Activated T-helper 1 cell treated with Interleukin-2 at 50 U/mL for 16 hours (primary cell): ENCODE data around the gene PRDM11.

Experiments
- DNase-seq: peaks from one replicate; pipeline ENCODE4 v3.0.0-alpha.2; 2020; ENCODE audit warnings: low read depth

Gene PRDM11

DNA sequence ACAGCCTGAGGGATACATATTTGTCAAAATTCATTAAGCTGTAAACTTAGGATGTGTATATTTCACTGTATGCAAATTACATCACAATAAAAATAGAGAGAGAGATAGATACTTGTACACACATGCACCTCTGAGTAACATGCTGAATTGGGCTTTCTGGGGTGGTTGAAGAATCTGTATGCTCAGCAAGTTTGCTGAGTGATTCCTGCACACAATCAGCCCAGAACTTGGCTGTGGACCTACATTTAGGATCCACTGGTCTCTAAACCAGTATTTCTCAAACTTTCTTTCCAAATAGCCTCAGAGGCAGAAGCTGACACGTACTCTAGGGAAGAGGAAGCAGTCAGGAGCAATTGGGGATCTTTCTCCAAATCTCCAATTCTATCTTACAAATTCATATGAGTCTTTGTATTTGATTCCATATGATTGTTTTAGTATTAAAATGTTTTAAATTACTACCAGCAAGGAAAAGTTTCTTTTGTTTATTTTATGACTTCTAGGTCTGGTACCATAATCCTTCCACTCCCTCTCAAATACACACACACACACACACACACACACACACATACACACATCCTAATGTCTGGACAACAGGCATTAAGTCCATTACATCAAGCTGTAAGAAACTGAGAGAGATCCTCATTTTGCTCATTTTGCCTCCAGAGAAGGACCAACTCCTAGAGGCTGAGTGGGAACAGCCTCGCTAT lies 119.7 kb downstream of the PRDM11 start:
- no peak for DNase-seq

DNA sequence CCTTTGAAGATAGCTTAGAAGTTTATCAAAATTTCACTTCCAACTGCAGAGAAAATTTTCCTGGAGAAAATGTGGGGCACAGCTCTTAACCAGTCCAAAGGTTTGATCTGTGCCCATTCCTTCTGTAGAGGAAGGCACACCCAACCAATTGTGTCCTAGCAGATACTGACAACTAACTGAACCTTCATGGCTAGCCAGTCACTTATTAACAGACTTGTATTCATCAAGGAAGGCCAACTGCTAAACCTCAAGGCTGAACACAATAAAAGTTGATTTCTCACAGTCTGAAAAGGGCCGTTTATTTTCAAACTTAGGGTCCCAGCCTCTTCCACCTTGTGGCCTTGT lies 120.2 kb downstream of the PRDM11 start:
- DNase-seq = no peak

DNA sequence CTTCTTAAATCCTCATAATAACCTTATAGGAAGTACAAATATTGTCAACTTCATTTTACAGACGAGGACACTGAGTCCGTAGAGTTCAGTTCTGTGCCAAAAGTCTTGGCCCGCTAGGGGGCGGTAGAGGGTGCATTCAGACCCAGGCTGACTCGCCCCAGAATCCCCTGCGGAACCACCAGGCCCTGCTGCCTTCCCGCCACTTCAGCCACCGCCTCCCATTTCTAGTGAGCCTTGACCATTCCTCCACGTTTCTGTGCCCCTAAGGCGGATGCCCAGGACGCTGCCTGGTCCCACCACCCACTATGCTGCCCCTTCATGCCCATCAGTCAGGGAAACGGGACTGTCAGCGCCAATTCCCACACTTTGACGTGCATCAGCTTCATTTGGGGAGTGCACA lies 120.6 kb downstream of the PRDM11 start:
- no peak for DNase-seq

DNA sequence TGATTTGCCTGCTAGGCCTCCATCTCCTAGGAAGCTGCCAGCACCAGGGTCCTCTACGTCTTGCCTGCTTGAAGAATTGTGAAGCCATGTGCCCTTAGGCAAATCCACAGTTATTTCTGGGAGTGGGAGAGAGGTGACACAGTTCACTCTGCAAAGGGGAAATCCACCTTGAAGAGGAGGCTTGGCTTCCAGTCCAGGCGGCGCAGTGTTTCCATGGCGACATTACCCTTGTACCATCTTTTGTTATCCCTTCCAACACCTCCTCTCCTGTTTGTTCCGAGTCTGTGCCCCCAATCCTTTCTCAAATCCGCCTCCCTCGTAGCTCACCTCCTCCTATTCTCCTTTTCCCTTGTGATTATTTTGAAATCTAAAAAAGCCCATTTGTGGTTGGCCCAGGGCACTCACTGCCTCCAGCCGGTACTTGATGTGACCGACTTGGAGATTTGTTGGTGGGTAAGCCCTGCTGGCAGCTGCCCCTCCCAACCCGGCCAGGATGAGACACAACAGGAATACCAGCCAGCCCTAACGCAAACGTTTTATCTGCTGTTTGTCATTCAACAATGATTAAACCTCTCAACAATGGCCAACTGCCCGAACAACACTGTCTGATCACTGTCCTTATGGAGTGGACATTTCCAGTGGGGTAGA lies 121.3 kb downstream of the PRDM11 start:
- DNase-seq = no peak

DNA sequence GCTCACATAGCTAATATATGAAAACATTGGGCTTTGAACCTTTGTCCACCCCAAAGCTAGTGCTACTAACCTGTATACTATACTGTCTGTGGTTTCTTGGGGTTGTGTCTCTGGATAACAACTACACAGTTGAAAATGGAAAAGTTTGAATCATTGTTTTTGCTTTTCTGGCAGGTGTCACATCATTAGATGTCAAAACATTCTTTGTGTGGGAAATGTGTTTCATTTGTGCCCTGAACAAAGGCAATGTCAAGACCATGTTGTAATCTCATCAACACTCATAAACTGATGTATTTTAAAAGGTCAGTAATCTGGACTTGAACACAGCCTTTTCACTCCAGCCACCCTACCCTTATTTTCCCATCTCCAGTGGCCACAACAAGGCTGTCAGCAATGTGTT lies 123.2 kb downstream of the PRDM11 start:
- DNase-seq = no peak

DNA sequence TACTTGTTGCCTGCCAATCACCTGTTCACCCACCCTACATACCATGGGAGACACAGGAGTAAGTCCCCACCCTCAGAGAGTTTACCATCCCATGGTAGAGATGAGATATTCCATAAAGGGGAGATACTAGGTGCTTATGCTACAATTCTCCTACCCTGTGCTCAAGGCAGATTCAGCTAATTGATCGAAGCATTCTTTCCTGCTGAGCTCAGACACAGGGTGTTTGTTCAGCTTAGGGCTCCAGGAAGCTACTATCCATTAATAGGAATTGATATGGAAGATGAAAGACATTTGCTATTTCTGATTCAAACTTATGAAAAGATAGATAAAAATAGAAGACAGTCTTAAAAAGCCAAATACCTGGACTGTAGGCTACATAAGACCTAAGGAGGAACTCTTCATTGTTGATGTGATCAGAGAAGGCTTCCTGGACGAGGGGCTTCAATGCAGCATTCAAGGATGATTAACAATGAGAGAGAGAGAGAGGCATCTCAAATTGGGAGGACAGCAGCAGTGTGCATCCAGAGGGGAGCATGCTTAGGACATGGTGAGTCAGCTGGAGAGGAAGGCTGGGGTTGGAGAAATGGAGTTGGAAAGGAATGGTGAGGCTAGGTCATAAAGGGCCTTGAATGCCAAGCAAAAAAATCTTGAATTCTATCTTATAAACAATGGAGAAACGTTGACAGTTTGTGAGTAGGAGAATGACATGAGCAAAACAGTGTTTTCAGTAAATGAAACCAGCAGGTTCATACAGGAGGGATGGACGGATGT lies 124.7 kb downstream of the PRDM11 start:
- no peak for DNase-seq

DNA sequence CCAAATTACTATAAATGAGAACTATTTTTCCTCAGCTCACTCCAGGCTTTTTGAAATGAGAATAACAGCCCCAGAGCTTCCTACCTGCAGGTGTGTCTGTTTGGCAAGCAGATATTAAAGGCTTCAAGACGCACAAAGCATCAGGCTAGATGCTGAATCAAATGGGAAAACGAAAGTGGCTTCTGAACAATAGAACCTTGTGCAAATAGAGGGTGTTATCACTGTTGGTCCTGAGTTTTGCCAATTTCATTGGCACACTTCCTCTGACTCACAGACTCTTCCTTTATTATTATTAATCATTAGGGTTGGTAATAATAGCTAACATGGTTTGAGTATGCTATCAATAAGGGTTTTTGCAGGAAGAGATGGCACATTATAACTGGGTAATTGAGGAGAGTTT lies 126.3 kb downstream of the PRDM11 start:
- no peak for DNase-seq

DNA sequence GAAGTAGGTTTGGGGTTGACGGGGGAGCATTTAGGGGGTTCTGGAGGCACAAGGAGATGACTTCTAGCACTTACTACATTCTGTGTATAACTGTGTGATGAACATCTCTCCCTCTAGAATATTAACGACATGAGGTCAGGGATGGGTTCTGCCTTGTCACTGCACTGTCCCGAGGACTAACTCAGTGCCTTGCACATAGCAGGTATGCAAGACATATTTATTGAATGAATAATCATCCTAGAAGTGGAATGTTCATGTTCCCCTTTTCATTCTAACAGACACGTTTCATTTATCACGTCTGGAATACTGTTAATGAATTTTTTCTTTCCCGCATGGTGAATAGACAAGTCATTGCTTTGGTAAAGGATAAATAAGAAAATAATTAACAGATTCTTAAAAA lies 127.1 kb downstream of the PRDM11 start:
- DNase-seq = no peak

DNA sequence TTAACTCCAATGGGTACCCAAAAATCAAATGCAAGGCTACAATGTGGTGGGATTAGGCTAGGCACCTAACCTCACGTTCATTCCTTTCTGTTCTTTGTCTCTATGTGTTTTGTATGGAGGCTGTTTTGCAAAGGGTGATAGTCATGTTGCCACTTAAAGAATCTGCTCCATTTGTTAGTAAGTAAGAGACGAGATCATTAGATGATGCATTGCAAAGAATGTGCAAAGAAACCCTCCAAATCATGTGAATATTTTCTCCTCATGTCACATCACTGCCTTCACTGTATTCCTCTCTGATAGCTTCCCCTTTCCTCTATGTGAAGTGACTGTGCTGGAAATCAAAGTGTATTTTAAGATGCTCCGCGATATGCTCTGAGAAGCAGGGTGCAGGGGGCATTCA lies 127.8 kb downstream of the PRDM11 start:
- DNase-seq = no peak

DNA sequence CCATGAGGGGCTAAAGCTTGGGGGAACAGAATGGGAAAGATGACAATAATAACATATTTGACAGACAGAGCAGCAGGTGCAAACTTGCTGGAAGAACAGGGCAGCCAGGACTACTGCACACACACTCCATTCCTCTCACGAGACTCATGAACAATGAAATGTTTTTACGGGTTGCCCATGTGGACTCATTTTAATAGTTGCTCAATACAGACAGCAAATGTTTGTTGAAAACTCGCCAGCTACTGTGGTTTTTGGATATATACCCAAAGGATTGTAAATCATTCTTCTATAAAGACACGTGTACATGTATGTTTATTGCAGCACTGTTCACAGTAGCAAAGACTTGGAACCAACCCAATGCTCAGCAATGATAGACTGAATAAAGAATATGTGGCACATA lies 129.4 kb downstream of the PRDM11 start:
- DNase-seq = no peak

DNA sequence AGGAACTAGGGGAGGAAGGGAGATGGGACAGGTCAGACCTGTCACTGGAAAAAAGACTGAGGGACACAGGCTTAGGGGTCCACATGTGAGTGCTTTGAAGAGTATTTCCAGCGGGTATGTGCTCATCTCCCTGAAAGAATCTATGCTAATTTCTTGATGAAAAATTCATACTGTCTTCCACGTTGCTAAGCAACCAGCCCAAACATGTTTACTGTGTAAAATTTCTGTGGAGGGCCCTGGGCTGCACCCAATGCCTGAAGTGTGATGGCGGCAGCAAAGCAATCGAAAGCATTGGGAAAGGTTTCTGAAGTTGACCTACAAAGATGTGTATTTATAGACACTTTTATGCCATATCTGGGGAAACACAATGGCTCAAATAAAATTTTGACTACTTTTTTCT lies 132.3 kb downstream of the PRDM11 start:
- no peak for DNase-seq

DNA sequence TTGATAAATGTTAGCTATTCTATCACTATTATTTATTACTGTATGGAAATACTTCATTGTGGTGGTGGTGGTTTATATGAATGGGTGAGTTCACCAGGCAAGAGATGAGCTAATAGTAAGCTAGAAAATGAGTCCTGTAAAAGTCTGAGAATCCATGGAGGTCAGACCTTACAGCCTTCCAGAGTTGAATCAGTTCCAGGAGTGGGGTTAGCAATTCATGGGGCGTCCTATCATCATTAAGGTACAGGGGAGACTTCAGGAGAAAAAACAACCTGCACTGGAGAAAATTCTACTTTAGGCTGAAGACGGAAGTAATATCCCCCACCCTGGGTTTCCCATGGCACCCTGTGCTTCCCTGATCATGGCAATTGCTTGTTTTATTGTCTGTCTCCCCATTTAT lies 133.2 kb downstream of the PRDM11 start:
- no peak for DNase-seq

DNA sequence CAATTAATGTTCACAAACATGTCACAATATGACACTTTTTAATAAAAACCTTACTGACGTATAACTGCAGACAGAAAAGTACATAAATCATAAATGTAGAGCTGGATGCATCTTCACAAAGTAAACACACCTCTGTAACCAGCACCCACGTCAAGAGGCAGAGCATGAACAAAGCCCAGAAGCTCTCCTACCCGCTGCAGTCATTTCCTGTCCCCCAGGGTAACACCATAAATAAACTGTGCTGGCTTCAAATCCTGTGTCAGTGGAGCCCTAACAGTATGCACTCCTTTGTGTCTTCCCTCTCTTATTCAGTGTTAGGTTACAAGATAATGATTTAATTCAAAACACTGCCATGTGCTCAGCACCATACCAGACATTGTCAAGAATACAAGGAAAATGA lies 134.0 kb downstream of the PRDM11 start:
- DNase-seq = no peak

DNA sequence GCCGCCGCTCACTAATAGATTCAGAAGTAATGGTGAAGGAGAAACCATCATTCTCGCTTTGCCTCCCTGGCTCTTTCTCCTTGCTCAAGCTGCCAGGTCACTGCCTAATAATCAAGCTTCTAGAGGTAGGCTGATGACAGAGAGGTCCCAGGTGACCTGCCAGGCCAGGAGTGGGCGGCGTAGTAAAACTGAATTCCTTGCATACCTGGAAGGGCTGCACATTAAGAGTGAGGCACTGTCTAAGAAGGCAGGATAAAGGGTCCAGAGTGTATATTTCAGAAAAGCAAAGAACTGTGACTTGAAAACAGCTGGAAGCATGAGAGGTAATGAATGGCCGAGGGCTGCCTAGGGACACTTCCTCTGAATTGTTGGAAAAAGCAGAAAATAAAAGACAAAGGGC lies 135.6 kb downstream of the PRDM11 start:
- no peak for DNase-seq
